CD4-positive, CD25-positive, alpha-beta regulatory T cell (primary cell): ENCODE measurements around the gene RTN4RL1. TPM values are rescaled to one million over a fixed set of nuclear protein-coding genes. Genes with fewer than 3 reads are reported as not detected.

ENCODE experiments used
- ATAC-seq, 2 donors: fragments of 150-1000 bp; cut with Tn5 transposase; one replicate each; pipeline ENCODE4 v1.10.0; 2021; ENCODE audit warnings: low read depth in 2 of 2, moderate number of reproducible peaks in 2 of 2, moderate library complexity in 1 of 2
- DNase-seq, 3 donors: peaks; one replicate each; pipeline versions ENCODE4 v3.0.0 to v3.0.0-alpha.2; 2012 to 2022; ENCODE audit warnings: mixed read lengths in 1 of 3
- H3K27ac ChIP-seq: one replicate; pipeline ENCODE4 v1.7.0; 2013; ENCODE audit warnings: mild to moderate bottlenecking, low read length; ENCODE audit not compliant: insufficient read depth, poor library complexity, severe bottlenecking
- H3K27me3 ChIP-seq: one replicate; pipeline ENCODE4 v1.7.0; 2013; ENCODE audit warnings: low read length; ENCODE audit not compliant: control insufficient read depth, insufficient read depth
- H3K36me3 ChIP-seq: one replicate; pipeline ENCODE4 v1.7.0; 2013; ENCODE audit warnings: mild to moderate bottlenecking, low read length, moderate library complexity; ENCODE audit not compliant: control insufficient read depth, insufficient read depth
- H3K4me1 ChIP-seq: 2 replicates; pipeline ENCODE4 v1.7.0; 2013; ENCODE audit warnings: mild to moderate bottlenecking, low read length; ENCODE audit not compliant: insufficient read depth, control insufficient read depth, poor library complexity, severe bottlenecking
- H3K4me3 ChIP-seq: one replicate; pipeline ENCODE4 v1.7.0; 2013; ENCODE audit warnings: low read depth, mild to moderate bottlenecking, low read length, moderate library complexity
- H3K9me3 ChIP-seq, 2 experiments: 1 replicate in 1 of 2; 2 replicates in 1 of 2; pipeline ENCODE4 v1.7.0; 2013; ENCODE audit warnings: low read length in 2 of 2, mild to moderate bottlenecking in 1 of 2, moderate library complexity in 1 of 2; ENCODE audit not compliant: control insufficient read depth in 2 of 2
- H3K27ac Mint-ChIP-seq, 3 donors: one replicate each; pipeline ENCODE4 v1.8.0; 2020 to 2022; ENCODE audit warnings: mild to moderate bottlenecking in 3 of 3, mixed read lengths in 3 of 3, moderate library complexity in 2 of 3
- H3K27me3 Mint-ChIP-seq: one replicate; pipeline ENCODE4 v1.8.0; 2022; ENCODE audit warnings: mild to moderate bottlenecking, mixed read lengths
- H3K36me3 Mint-ChIP-seq: one replicate; pipeline ENCODE4 v1.8.0; 2020; ENCODE audit warnings: mixed read lengths
- H3K4me1 Mint-ChIP-seq, 4 donors: one replicate each; pipeline ENCODE4 v1.8.0; 2020 to 2022; ENCODE audit warnings: mixed read lengths in 4 of 4, mild to moderate bottlenecking in 1 of 4
- H3K4me3 Mint-ChIP-seq, 4 donors: one replicate each; pipeline ENCODE4 v1.8.0; 2020 to 2022; ENCODE audit warnings: mild to moderate bottlenecking in 4 of 4, mixed read lengths in 4 of 4, moderate library complexity in 3 of 4
- H3K9me3 Mint-ChIP-seq, 7 donors: one replicate each; pipeline ENCODE4 v1.8.0; 2020 to 2022; ENCODE audit warnings: mixed read lengths in 7 of 7, mild to moderate bottlenecking in 3 of 7, moderate library complexity in 2 of 7
- polyA plus RNA-seq, 4 donors: library from polyadenylated mRNA; unstranded; fragments of 300-500 nt; fragmentation: Illumina TruSeq; gene quantifications; one replicate each; pipeline ENCODE4 v1.2.3, GENCODE V29; 2021
- total RNA-seq: library from RNA; stranded (reverse); gene quantifications from one replicate; pipeline ENCODE4 v1.2.3, GENCODE V29; 2022

The RTN4RL1 gene
- total and polyA plus RNA-seq, 5 donors from 2014 or later: 0.14 to 0.35 (median 0.28) TPM; not detected in 2

- H3K27ac ChIP-seq: no peak overlapping the region
- H3K27me3 ChIP-seq: no peaks in the 10 kb centered on the region
- Mint-ChIP-seq H3K36me3 (no peaks in the 10 kb centered on the region), H3K27me3 (peaks cover 19% of the 10 kb centered on the region), H3K4me3 (no peak overlapping the region), H3K27ac (no peak overlapping the region), H3K4me1 (no peaks in the 10 kb centered on the region), H3K9me3 (no peaks in the 10 kb centered on the region)
- DNase-seq (no peak), ATAC-seq (no peak)
- no peaks in the 10 kb centered on the region for H3K4me1 ChIP-seq
- H3K4me3 ChIP-seq: no peak overlapping the region
- no peaks in the 10 kb centered on the region for H3K9me3 ChIP-seq
- no peaks in the 10 kb centered on the region for H3K36me3 ChIP-seq
Measured at GRCh38 chr17:2008332-2009126, 16.6 kb downstream of the RTN4RL1 start.

DNA sequence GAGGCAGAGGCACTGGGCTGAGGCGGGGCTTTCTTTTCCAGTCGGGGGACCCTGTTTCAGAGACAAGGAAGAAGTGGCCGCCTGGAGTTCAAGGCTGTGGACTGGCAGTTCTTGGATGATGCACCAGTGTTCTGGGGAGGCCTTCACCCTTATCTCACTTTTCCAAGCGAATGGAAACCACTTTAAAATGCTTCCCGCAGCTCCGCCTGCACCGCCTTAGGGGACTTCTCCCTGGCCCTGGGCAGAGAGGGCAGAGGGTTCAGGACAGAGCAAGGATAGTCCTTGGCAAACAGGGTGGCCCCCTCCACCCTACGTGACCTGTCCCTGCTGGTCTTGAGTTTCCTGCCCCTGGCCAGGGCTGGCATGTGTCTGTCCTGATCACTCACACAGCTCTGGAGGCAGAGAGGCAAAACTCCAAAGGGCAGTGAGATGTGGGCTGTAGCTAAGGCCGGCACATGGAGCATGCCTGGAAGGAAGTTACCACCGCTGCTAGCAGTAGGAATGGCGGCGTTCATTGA, 20.6 kb downstream of the RTN4RL1 start:
- DNase-seq (no peak), ATAC-seq (no peak)
- no peaks in the 10 kb centered on the region for H3K9me3 Mint-ChIP-seq
- no peak overlapping the region for H3K4me3 Mint-ChIP-seq
- H3K36me3 Mint-ChIP-seq: no peaks in the 10 kb centered on the region
- Histone ChIP-seq H3K36me3 (no peaks in the 10 kb centered on the region), H3K27ac (no peak overlapping the region), H3K4me3 (no peak overlapping the region), H3K27me3 (no peaks in the 10 kb centered on the region), H3K4me1 (no peaks in the 10 kb centered on the region), H3K9me3 (no peaks in the 10 kb centered on the region)
- peaks cover 0 to under 1% (median 0%) of the 10 kb centered on the region in 4 donors for H3K4me1 Mint-ChIP-seq
- no peak overlapping the region for H3K27ac Mint-ChIP-seq
- H3K27me3 Mint-ChIP-seq: peaks cover 39% of the 10 kb centered on the region

- no peak overlapping the region for H3K27ac Mint-ChIP-seq
- ATAC-seq (no peak), DNase-seq (no peak)
- no peaks in the 10 kb centered on the region for H3K36me3 Mint-ChIP-seq
- H3K4me3 Mint-ChIP-seq: no peak overlapping the region
- peaks cover 0 to 1% (median 0%) of the 10 kb centered on the region in 7 donors for H3K9me3 Mint-ChIP-seq
- Histone ChIP-seq H3K36me3 (no peaks in the 10 kb centered on the region), H3K9me3 (no peaks in the 10 kb centered on the region), H3K4me3 (no peak overlapping the region), H3K27me3 (no peaks in the 10 kb centered on the region), H3K27ac (no peak overlapping the region), H3K4me1 (peaks cover 2% of the 10 kb centered on the region)
- H3K27me3 Mint-ChIP-seq: peaks cover 44% of the 10 kb centered on the region
- H3K4me1 Mint-ChIP-seq: peaks cover 0 to 6% (median 0%) of the 10 kb centered on the region in 4 donors
Measured at GRCh38 chr17:2003525-2003924, 21.6 kb downstream of the RTN4RL1 start.

GRCh38 chr17:2002767-2003329, 22.3 kb downstream of the RTN4RL1 start:
- Histone ChIP-seq H3K4me3 (no peak overlapping the region), H3K36me3 (no peaks in the 10 kb centered on the region), H3K27me3 (no peaks in the 10 kb centered on the region), H3K9me3 (no peaks in the 10 kb centered on the region), H3K4me1 (peaks cover 8% of the 10 kb centered on the region), H3K27ac (no peak overlapping the region)
- Mint-ChIP-seq H3K4me3 (no peak overlapping the region), H3K9me3 (peaks cover 0 to 1% (median 0%) of the 10 kb centered on the region in 7 donors), H3K27ac (no peak overlapping the region), H3K36me3 (no peaks in the 10 kb centered on the region), H3K27me3 (peaks cover 43% of the 10 kb centered on the region), H3K4me1 (peaks cover 0 to 6% (median 0%) of the 10 kb centered on the region in 4 donors)
- ATAC-seq (no peak), DNase-seq (no peak)

DNA sequence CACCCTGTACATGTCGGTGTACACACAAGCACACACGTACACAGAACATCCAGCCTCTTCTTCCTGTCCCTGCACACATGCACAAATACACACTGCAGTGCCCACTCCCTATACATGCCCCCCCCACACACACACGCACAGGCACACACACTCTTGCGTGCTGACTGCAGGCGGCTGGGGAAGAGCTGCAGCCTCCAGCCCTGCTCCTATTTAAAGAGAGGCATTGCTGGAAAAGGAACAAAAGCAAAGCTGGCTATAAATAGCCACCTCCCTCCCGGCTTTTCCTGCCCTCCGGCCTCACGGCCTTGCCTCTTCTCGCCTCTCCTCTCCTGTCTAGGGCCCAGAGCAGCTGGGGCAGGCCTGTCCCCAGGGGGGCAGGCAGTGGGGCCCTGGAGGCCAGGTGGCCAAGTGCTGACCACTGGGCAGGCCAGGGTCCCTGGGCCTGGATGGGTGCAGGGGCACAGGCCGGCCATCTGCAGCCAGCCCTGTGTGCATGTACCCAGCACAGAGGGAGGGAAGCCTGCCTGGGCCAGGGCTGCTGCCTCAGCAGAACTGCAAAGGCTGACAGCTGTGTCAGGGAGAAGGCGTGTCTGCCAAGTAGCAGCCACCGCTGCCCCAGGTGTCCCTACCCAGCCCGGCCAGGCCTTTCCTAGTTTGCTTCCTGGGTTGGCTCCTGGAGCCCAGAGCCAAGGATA, 25.4 kb downstream of the RTN4RL1 start:
- Histone ChIP-seq H3K4me1 (peaks cover 8% of the 10 kb centered on the region), H3K27ac (no peak overlapping the region), H3K36me3 (no peaks in the 10 kb centered on the region), H3K4me3 (no peak overlapping the region), H3K27me3 (peaks cover 7% of the 10 kb centered on the region), H3K9me3 (no peaks in the 10 kb centered on the region)
- no peak for DNase-seq
- Mint-ChIP-seq H3K27ac (no peak overlapping the region), H3K4me3 (peak overlapping the region in 2 of 4 donors; percentile 48 to 81), H3K9me3 (peaks cover 0 to 2% (median 0%) of the 10 kb centered on the region in 7 donors), H3K27me3 (peaks cover 59% of the 10 kb centered on the region), H3K36me3 (peaks cover 4% of the 10 kb centered on the region), H3K4me1 (peaks cover 0 to 6% (median 0%) of the 10 kb centered on the region in 4 donors)
- ATAC-seq: no peak

GRCh38 chr17:1997927-1998742, 27.0 kb downstream of the RTN4RL1 start:
- no peak overlapping the region for H3K27ac ChIP-seq
- peaks cover 7% of the 10 kb centered on the region for H3K27me3 ChIP-seq
- no peak overlapping the region for H3K4me3 ChIP-seq
- no peak for DNase-seq
- H3K4me1 ChIP-seq: peaks cover 8% of the 10 kb centered on the region
- no peaks in the 10 kb centered on the region for H3K9me3 ChIP-seq
- Mint-ChIP-seq H3K4me1 (peaks cover 0 to 6% (median 0%) of the 10 kb centered on the region in 4 donors), H3K4me3 (no peak overlapping the region), H3K27ac (no peak overlapping the region), H3K36me3 (peaks cover 4% of the 10 kb centered on the region), H3K9me3 (peaks cover 0 to 2% (median 0%) of the 10 kb centered on the region in 7 donors), H3K27me3 (peaks cover 63% of the 10 kb centered on the region)
- H3K36me3 ChIP-seq: no peaks in the 10 kb centered on the region
- no peak for ATAC-seq

GRCh38 chr17:1997289-1997926, 27.7 kb downstream of the RTN4RL1 start:
- Mint-ChIP-seq H3K27ac (no peak overlapping the region), H3K36me3 (peaks cover 4% of the 10 kb centered on the region), H3K4me1 (peaks cover 0 to 6% (median 0%) of the 10 kb centered on the region in 4 donors), H3K4me3 (no peak overlapping the region), H3K9me3 (peaks cover 0 to 2% (median 0%) of the 10 kb centered on the region in 7 donors), H3K27me3 (peaks cover 63% of the 10 kb centered on the region)
- no peak overlapping the region for H3K27ac ChIP-seq
- H3K9me3 ChIP-seq: no peaks in the 10 kb centered on the region
- H3K4me1 ChIP-seq: peaks cover 8% of the 10 kb centered on the region
- H3K27me3 ChIP-seq: peaks cover 7% of the 10 kb centered on the region
- H3K4me3 ChIP-seq: no peak overlapping the region
- ATAC-seq (no peak), DNase-seq (no peak)
- no peaks in the 10 kb centered on the region for H3K36me3 ChIP-seq
